Measurements from ENCODE around the gene ARFGEF3. TPM values are rescaled to one million over a fixed set of nuclear protein-coding genes. Genes with fewer than 3 reads are reported as not detected.

The ARFGEF3 gene
- total RNA-seq, 1 experiment from 2014 or later: 0.71 TPM

DNA sequence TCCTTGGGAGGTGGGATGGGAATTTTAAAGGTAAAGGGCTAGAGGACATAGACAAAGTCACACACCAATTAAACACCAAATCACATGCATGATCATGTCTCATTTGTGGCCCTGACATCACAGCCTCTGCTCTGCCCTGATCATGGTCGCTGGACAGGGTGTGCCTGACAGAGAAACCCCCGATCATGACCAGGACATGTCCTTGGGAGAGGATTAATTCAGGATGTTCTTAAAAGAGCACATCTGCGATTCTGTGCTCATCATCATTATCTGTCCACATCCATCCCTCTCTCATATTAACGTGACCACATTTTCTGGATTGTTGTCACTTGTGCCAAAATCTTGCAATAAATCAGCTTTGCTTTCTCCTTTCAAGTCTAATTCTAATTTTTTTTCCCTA lies 64.2 kb downstream of the ARFGEF3 start:
- TF ChIP-seq, protein P1, sequence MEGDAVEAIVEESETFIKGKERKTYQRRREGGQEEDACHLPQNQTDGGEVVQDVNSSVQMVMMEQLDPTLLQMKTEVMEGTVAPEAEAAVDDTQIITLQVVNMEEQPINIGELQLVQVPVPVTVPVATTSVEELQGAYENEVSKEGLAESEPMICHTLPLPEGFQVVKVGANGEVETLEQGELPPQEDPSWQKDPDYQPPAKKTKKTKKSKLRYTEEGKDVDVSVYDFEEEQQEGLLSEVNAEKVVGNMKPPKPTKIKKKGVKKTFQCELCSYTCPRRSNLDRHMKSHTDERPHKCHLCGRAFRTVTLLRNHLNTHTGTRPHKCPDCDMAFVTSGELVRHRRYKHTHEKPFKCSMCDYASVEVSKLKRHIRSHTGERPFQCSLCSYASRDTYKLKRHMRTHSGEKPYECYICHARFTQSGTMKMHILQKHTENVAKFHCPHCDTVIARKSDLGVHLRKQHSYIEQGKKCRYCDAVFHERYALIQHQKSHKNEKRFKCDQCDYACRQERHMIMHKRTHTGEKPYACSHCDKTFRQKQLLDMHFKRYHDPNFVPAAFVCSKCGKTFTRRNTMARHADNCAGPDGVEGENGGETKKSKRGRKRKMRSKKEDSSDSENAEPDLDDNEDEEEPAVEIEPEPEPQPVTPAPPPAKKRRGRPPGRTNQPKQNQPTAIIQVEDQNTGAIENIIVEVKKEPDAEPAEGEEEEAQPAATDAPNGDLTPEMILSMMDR (conservative IDR thresholded peaks at IDR 0.05; ENCODE audit: low read depth, low read length): no peak
- TF ChIP-seq EZH2 (IDR thresholded peaks at IDR 0.05; ENCODE audit: borderline replicate concordance, low read depth, low read length, poor library complexity, severe bottlenecking): no peak
- H3K36me3 ChIP-seq (ENCODE audit: insufficient read depth, low read length, poor library complexity, severe bottlenecking): no peaks in the 10 kb centered on the region
- CTCF ChIA-PET: no interaction called here
- DNase-seq (ENCODE audit: low spot score): no peak
- POLR2A ChIA-PET (ENCODE audit: low non-redundant PET): no interaction called here
- intact Hi-C loops (cut with micrococcal nuclease; ENCODE audit: unreplicated experiment): no loop called here
- no peaks in the 10 kb centered on the region for H3K27me3 ChIP-seq (replicated peaks; ENCODE audit: insufficient read depth, low read depth, low read length, poor library complexity)
- no peaks in the 10 kb centered on the region for H3K9me3 ChIP-seq (ENCODE audit: low read depth, low read length, poor library complexity, severe bottlenecking)
- peaks cover 3% of the 10 kb centered on the region for H3K4me1 ChIP-seq (ENCODE audit: insufficient read depth, low read length, poor library complexity, severe bottlenecking)
- H3K4me3 ChIP-seq (ENCODE audit: low read depth, low read length, poor library complexity, severe bottlenecking): no peak overlapping the region
- no TSS peak for BruUV-seq (replicated peaks)
- H3K27ac ChIP-seq (ENCODE audit: low read depth, low read length, poor library complexity, severe bottlenecking): no peak overlapping the region

DNA sequence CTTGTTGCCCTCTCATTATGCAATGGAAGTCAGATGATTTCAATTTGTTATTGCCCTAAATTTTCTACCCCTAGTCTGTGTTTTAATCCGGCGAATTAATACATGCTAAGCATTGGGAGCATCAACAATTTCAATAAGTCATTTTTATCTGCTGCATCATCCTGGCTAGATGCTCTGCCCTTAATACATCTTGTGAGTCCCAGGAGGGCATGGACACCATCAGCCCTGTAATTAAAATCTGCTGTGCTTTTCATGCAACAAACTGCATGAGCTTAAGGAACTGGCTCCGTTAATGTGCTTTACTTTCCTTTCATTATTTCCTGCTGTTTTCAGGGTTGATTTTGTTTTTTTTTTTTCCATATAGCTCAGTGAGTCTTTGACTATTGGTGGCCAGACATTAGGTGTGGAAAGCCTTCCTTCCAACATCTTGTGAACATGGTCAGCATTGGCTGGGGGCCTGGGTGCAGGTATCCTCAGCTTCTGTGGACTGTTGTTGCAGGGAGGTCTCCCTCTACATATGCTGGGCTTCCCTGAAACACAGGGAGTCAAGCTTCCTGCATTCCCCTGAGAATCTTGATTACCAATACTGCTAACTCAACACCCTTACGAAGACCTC lies 65.1 kb downstream of the ARFGEF3 start:
- no peak overlapping the region for H3K27ac ChIP-seq (ENCODE audit: low read depth, low read length, poor library complexity, severe bottlenecking)
- POLR2A ChIA-PET (ENCODE audit: low non-redundant PET): no interaction called here
- H3K4me3 ChIP-seq (ENCODE audit: low read depth, low read length, poor library complexity, severe bottlenecking): no peak overlapping the region
- peak; percentile 49 for DNase-seq (ENCODE audit: low spot score)
- no peaks in the 10 kb centered on the region for H3K27me3 ChIP-seq (replicated peaks; ENCODE audit: insufficient read depth, low read depth, low read length, poor library complexity)
- no peaks in the 10 kb centered on the region for H3K9me3 ChIP-seq (ENCODE audit: low read depth, low read length, poor library complexity, severe bottlenecking)
- intact Hi-C loops (cut with micrococcal nuclease; ENCODE audit: unreplicated experiment): no loop called here
- CTCF ChIA-PET: no interaction called here
- H3K4me1 ChIP-seq (ENCODE audit: insufficient read depth, low read length, poor library complexity, severe bottlenecking): peaks cover 8% of the 10 kb centered on the region
- H3K36me3 ChIP-seq (ENCODE audit: insufficient read depth, low read length, poor library complexity, severe bottlenecking): no peaks in the 10 kb centered on the region
- no TSS peak for BruUV-seq (replicated peaks)
- TF ChIP-seq, protein P1 (conservative IDR thresholded peaks at IDR 0.05; ENCODE audit: low read depth, low read length): no peak
- TF ChIP-seq EZH2 (IDR thresholded peaks at IDR 0.05; ENCODE audit: borderline replicate concordance, low read depth, low read length, poor library complexity, severe bottlenecking): no peak

DNA sequence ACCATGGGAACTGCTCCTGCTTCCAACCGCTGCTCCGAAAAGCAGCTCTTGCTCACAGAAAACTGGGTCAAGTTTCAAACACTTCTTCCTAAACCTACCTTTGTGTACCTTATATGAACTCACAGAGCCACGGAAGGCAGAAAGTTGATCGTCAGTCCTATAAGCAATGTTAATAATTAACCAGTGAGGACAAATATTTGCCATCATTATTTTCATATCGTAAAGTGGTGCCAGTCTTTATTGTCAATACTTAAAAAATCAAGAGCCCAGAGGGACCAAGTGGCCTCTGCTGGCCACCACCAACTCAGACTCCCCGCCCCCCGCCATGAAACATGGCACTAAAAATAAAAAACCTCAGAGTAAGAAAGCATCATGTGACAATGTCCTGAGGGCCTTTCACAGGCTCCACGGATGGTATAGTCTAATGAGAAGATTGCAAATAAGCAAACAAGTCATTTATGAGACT lies 65.6 kb downstream of the ARFGEF3 start:
- no peaks in the 10 kb centered on the region for H3K27me3 ChIP-seq (replicated peaks; ENCODE audit: insufficient read depth, low read depth, low read length, poor library complexity)
- TF ChIP-seq, protein P1 (conservative IDR thresholded peaks at IDR 0.05; ENCODE audit: low read depth, low read length): no peak
- no peak for TF ChIP-seq EZH2 (IDR thresholded peaks at IDR 0.05; ENCODE audit: borderline replicate concordance, low read depth, low read length, poor library complexity, severe bottlenecking)
- no peak overlapping the region for H3K27ac ChIP-seq (ENCODE audit: low read depth, low read length, poor library complexity, severe bottlenecking)
- no peak for DNase-seq (ENCODE audit: low spot score)
- intact Hi-C loops (cut with micrococcal nuclease; ENCODE audit: unreplicated experiment): no loop called here
- no peak overlapping the region for H3K4me3 ChIP-seq (ENCODE audit: low read depth, low read length, poor library complexity, severe bottlenecking)
- H3K4me1 ChIP-seq (ENCODE audit: insufficient read depth, low read length, poor library complexity, severe bottlenecking): peaks cover 9% of the 10 kb centered on the region
- CTCF ChIA-PET: no interaction called here
- POLR2A ChIA-PET (ENCODE audit: low non-redundant PET): no interaction called here
- no TSS peak for BruUV-seq (replicated peaks)
- H3K36me3 ChIP-seq (ENCODE audit: insufficient read depth, low read length, poor library complexity, severe bottlenecking): no peaks in the 10 kb centered on the region
- no peaks in the 10 kb centered on the region for H3K9me3 ChIP-seq (ENCODE audit: low read depth, low read length, poor library complexity, severe bottlenecking)

Measured in A673 (cell line).